Brain microvascular endothelial cell (primary cell): ENCODE measurements around the gene ZNF175.

Experiments used
- DNase-seq: peaks from one replicate; pipeline ENCODE4 v3.0.0-alpha.2; 2020
- H3K27ac ChIP-seq: fragments of 250-450 bp; sonication (Bioruptor Pico); 2 replicates; pipeline ENCODE4 v1.5.1; 2020; ENCODE audit warnings: mild to moderate bottlenecking, moderate library complexity
- H3K27me3 ChIP-seq: fragments of 250-450 bp; sonication (Bioruptor Pico); replicated peaks from 2 replicates; pipeline ENCODE4 v1.5.1; 2020; ENCODE audit warnings: mild to moderate bottlenecking
- H3K36me3 ChIP-seq: fragments of 250-450 bp; sonication (Bioruptor Pico); replicated peaks from 2 replicates; pipeline ENCODE4 v1.5.1; 2020; ENCODE audit warnings: mild to moderate bottlenecking
- H3K4me3 ChIP-seq: 2 replicates; pipeline ENCODE4 v1.5.1; 2011; ENCODE audit warnings: low read depth, mild to moderate bottlenecking, control low read depth, low read length, moderate library complexity
- CTCF ChIP-seq: IDR thresholded peaks from 2 replicates; pipeline ENCODE4 v1.5.1; 2011; ENCODE audit warnings: low read depth, mild to moderate bottlenecking, moderate library complexity, low read length, control low read depth, inconsistent platforms; ENCODE audit errors: missing control alignments
- in situ Hi-C: cut with HindIII; loops from 2 replicates; pipeline ENCODE4 v1.10.0; 2017; ENCODE audit warnings: low sequenced_read_pairs, low pct_ligation_motif_present

ZNF175 gene

GRCh38 chr19:51547397-51548212 lies 23.5 kb upstream of the ZNF175 start:
- DNase-seq: peak; percentile 82
- Histone ChIP-seq H3K27me3 (no peaks in the 10 kb centered on the region), H3K4me3 (no peak overlapping the region), H3K27ac (peak overlapping the region; percentile 95), H3K36me3 (no peaks in the 10 kb centered on the region)
- no peak for TF ChIP-seq CTCF
- in situ Hi-C loops: no loop called here

GRCh38 chr19:51548213-51548651 lies 22.9 kb upstream of the ZNF175 start:
- no peaks in the 10 kb centered on the region for H3K36me3 ChIP-seq
- no peak for TF ChIP-seq CTCF
- H3K27me3 ChIP-seq: no peaks in the 10 kb centered on the region
- peak overlapping the region; percentile 95 for H3K27ac ChIP-seq
- H3K4me3 ChIP-seq: no peak overlapping the region
- no peak for DNase-seq
- in situ Hi-C loops: no loop called here

- Histone ChIP-seq H3K4me3 (no peak overlapping the region), H3K27ac (no peak overlapping the region), H3K27me3 (no peaks in the 10 kb centered on the region), H3K36me3 (no peaks in the 10 kb centered on the region)
- DNase-seq: no peak
- in situ Hi-C loops: no loop called here
- TF ChIP-seq CTCF: no peak
Observed at GRCh38 chr19:51548891-51549305, 22.2 kb upstream of the ZNF175 start.

DNA sequence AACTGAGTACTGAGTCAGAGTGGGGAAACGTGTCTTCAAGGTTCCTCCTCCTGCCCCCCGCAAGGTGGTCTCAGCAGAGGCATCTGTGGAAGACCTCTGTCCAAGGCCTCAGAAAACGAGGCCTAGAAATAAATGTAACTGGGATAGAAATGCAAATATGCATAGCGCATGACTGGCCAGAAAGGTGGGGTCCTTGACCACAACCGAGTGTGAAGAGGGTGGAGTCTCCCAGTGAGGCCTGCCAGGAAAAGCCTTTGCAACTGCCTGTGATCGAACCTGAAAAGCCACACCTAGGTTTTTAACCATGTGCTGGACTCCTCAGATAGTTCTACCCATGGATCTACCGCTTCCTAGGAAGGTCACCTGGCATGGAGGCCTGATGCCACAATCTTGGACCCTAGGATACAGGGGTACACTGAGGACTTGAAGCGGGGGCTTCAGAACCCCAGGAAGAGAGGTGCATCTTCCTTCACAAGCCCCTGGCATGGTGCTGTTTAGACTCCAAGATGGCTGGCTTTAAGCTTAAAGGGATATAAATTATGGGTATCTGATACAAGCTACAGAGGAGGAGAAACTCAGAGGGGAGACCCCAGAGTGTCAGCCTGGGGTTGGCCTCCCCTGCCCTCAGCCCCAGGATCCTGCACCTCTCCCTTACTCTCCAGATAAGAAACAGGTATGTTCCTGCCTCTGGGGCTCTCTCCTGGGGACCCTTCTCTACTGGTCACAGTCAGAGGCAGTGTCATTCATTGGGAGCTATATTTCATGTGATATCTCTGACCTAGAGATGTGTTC lies 21.4 kb upstream of the ZNF175 start:
- Histone ChIP-seq H3K4me3 (no peak overlapping the region), H3K27me3 (no peaks in the 10 kb centered on the region), H3K36me3 (no peaks in the 10 kb centered on the region), H3K27ac (no peak overlapping the region)
- DNase-seq: no peak
- TF ChIP-seq CTCF: no peak
- in situ Hi-C loops: no loop called here

GRCh38 chr19:51550848-51551672 lies 20.0 kb upstream of the ZNF175 start:
- H3K4me3 ChIP-seq: no peak overlapping the region
- H3K36me3 ChIP-seq: no peaks in the 10 kb centered on the region
- no peaks in the 10 kb centered on the region for H3K27me3 ChIP-seq
- no peak for DNase-seq
- H3K27ac ChIP-seq: no peak overlapping the region
- in situ Hi-C loops: no loop called here
- no peak for TF ChIP-seq CTCF
